Measurements from ENCODE around the gene KLF3.

Gene KLF3

DNA sequence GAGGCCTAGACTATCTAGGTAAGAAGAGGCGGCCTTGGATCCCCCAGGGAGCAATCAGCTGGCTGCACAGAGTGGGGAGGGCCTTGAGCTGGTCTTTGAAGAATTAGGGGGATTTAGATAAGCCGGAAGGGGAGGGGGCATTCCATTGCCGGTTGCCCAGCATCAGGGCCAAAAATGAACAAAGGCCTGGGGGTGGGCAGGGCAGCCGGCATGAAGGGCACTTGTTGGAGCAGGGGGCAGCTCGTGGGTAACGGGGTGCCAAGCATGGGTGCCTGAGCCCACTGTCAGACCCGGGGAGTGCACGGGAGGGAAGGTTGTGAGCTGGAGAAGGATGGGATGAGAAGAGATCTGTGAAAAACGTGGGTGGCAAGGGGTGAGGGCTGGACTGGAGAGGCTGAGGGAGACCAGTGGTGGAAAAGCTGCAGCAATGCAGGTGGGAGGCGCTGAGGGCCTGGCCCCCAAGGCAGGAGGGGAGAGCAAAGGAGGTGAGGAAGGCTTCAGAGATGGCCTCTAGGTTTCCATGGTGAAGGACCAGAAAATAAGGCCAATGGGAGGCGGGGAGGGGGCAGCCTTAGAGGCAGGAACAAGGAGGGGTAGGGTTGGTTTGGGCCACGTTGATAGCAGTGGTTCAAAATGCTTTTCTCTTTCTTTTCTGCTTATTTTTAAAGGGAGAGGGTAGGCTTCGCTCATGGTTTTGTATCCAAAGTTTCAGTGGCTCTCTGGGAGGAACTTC is 8.6 kb downstream of the KLF3 start:
- TF ChIP-seq, protein P1, sequence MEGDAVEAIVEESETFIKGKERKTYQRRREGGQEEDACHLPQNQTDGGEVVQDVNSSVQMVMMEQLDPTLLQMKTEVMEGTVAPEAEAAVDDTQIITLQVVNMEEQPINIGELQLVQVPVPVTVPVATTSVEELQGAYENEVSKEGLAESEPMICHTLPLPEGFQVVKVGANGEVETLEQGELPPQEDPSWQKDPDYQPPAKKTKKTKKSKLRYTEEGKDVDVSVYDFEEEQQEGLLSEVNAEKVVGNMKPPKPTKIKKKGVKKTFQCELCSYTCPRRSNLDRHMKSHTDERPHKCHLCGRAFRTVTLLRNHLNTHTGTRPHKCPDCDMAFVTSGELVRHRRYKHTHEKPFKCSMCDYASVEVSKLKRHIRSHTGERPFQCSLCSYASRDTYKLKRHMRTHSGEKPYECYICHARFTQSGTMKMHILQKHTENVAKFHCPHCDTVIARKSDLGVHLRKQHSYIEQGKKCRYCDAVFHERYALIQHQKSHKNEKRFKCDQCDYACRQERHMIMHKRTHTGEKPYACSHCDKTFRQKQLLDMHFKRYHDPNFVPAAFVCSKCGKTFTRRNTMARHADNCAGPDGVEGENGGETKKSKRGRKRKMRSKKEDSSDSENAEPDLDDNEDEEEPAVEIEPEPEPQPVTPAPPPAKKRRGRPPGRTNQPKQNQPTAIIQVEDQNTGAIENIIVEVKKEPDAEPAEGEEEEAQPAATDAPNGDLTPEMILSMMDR (IDR thresholded peaks at IDR 0.05; ENCODE audit: extremely low read depth, insufficient read depth, missing control alignments): no peak
- in situ Hi-C loops (cut with MboI; ENCODE audit: low pct_unique_long_range_greater_than_20kb, low sequenced_read_pairs, unreplicated experiment): loop anchor here (5.0 to 10.0 kb wide), 3 partner anchors 350 to 608 kb away; no protein-coding TSS in a partner anchor
- DNase-seq (ENCODE audit: low spot score): no peak

DNA sequence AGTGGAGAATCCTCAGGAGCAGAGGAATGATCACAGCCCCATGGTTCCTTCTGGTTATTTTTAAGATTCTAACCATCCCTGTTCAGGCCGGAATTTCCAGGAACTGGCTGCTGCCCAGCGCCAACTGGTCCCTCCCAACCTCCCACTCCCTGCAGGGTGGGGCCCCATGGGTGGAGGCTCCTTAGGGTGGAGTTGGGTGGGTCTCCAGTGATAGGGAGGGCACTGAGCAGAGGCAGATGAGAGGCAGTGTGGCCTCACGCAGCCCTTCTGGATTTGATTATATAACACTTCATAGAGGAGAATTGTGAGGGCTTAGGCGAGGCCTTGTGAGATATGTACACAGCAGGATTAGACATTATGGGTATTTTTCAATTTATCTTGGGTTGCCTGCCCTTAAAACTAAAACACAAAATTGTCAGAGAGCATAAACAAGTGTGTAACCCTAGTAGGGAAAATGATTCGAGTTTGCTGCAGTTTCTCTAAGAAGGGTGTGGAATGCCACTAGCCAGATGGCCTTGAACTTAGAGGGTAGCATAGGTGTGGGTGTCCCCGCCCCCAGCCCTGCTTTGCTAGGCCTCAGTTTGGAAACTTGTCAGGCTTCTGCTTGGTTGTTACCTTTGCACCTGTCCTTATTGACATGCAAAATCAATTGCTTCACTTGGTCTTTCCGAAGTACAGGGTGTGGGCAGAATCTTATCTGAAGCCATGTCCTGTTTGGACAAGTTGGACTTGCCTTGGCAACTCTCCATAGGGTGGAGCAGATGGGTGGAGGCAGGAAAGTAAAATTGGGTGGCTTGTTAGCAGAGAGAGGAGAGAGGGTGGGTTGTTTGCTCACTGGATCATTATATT is 9.4 kb downstream of the KLF3 start:
- no peak for DNase-seq (ENCODE audit: low spot score)
- in situ Hi-C loops (cut with MboI; ENCODE audit: low pct_unique_long_range_greater_than_20kb, low sequenced_read_pairs, unreplicated experiment): loop anchor here (5.0 to 10.0 kb wide), 3 partner anchors 351 to 609 kb away; no protein-coding TSS in a partner anchor
- TF ChIP-seq, protein P1 (IDR thresholded peaks at IDR 0.05; ENCODE audit: extremely low read depth, insufficient read depth, missing control alignments): no peak

DNA sequence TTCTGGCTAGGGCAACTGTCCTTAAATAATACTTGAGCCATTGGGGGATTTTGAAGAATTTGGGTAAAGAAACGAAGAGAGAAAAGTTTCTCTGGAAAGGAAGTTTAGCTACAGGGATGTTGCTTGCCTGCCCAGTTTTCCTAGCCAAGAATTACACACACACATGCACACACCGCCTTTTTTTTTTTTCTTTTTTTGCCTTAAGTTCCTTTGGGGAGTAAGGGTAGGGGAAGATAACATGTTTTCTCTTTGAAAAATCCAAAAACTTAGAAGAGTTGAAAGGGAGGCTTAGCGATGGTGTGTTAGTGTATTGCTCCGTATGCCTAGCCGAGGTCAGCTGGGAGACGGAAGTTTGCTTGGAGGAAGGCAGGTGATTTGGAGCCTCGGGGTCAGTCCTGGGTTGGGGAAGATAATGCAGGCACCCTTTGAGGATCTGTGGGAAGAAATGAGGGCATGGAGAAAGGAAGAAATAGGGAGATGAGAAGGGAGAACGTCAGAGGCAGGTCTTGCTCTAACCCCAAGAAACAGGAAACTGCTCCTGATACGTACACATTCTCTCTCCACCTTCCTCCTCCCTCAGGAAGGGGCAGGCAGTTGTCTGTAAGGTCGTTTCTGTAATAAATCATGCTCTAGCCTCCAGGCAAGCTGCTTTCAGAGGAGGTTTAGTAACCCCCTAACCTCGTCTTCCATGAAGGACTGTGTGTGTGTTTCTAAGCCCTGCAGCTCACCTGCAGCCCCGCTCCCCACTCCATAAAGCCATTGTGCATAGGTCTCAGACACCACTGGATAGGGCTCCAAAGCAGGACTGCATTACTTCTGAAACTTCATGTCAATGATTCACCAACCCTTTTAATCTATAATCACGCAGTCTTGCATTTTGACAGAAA is 10.5 kb downstream of the KLF3 start:
- in situ Hi-C loops (cut with MboI; ENCODE audit: low pct_unique_long_range_greater_than_20kb, low sequenced_read_pairs, unreplicated experiment): loop anchor here (5.0 to 10.0 kb wide), 3 partner anchors 352 to 610 kb away; no protein-coding TSS in a partner anchor
- TF ChIP-seq, protein P1 (IDR thresholded peaks at IDR 0.05; ENCODE audit: extremely low read depth, insufficient read depth, missing control alignments): no peak
- no peak for DNase-seq (ENCODE audit: low spot score)

DNA sequence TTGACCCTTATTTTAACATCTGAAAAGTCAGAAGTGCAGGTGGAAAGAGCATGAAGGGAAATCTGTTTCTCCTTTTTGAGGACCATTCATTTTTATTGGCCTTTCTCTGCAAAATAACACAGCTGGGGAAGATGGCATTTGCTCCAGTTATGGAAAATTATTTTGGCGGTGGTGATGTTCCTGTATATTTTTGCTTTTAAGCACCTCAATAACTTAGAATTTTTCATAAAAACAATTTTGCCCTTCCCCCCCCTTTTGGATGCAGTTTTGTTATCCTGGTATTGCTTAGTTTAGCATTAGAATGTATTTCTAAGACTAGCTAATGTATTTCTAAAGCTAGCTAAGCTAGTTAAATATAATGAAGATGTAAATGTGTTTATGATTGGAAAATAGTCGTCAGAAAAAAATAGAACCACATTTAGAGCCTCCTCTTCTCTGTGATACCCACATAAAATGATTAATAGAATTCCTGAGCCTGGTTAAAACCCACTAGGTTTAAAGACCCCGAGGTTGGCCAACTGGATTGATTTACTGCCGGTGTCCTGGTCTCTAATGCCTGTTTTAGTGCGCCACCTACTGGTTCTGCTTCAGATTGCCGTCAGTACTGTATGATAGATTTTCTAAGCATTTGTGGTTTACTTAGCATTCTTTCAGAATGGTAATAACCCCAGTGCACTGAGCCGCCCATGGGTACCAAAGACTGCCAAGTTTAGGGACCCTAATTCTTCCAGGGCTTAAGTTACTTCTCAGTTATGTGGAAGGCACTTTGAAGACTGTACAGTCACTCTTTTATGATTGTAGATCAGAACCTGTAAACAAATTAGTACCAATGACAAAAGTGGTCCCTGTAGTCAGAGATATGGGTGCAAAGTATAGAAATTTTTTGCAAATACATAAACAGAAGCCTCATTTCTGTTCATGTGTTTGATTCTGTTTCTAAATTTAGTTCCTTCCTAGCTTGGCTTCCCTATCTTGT is 11.4 kb downstream of the KLF3 start:
- TF ChIP-seq, protein P1 (IDR thresholded peaks at IDR 0.05; ENCODE audit: extremely low read depth, insufficient read depth, missing control alignments): peak; percentile 87
- DNase-seq (ENCODE audit: low spot score): peak; percentile 71
- in situ Hi-C loops (cut with MboI; ENCODE audit: low pct_unique_long_range_greater_than_20kb, low sequenced_read_pairs, unreplicated experiment): loop anchor here (10.0 kb wide), 1 partner anchor 611 kb away; no protein-coding TSS in a partner anchor

DNA sequence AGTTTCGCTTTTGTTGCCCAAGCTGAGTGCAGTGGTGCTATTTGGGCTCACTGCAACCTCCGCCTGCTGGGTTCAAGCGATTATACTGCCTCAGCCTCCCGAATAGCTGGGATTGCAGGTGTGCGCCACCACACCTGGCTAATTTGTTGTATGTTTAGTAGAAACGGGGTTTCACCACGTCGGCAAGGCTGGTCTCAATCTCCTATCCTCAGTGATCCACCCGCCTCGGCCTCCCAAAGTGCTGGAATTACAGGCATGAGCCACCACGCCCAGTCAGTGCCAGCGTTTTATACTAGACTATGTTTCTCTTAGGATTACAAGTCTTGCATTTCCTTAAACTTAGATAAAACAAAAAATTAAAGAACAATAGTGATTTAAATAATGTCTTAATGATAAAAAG is 13.0 kb downstream of the KLF3 start:
- no peak for DNase-seq (ENCODE audit: low spot score)
- in situ Hi-C loops (cut with MboI; ENCODE audit: low pct_unique_long_range_greater_than_20kb, low sequenced_read_pairs, unreplicated experiment): loop anchor here (10.0 kb wide), 1 partner anchor 612 kb away; no protein-coding TSS in a partner anchor
- TF ChIP-seq, protein P1 (IDR thresholded peaks at IDR 0.05; ENCODE audit: extremely low read depth, insufficient read depth, missing control alignments): no peak

All from GM13977 (cell line).